ENCODE measurements around the gene NR4A2.

DNA sequence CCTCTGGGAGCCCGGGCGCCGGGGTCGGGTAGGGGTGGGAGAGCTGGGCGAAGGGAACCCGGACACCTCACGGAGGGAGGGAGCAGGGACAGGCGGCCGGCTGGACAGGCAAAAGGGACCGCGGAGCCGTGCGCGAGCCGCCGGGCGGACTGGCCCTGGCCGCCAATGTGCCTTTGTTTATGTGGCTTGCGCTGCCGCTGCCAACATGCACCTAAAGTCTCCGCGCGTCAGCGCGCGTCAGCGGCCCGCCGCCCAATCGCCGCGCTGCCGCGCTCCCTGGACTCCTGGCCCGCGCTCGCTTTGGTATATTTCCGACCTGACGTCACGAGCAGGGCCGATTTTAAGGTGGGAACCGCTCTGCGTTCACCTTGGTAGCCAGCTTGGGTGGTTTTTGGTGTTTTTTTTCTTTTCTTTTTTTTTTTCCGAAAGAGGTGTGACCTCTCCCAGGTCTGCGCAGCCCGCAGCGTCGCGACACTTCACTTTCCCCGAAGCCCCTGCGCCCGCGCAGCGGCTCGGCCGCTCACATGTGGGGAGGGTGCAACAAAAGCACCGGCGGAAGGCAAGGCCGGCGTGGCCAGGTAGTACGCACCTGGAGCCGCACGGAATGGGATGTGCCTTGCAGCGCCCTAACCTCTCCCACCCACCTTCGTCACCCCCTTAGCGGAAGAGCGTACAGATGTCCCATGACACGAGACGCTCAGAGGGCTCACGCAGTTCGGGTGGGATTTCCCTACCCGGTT lies at the start of gene NR4A2:
- peak; percentile 83 to 96 for TF ChIP-seq POLR2A (IDR thresholded peaks at IDR 0.05)
- TF ChIP-seq CTCF (IDR thresholded peaks at IDR 0.05): no peak
